Thoracic aorta (tissue), 2 donors: ENCODE data around the gene LGR4. TPM values are rescaled to one million over a fixed set of nuclear protein-coding genes. Genes with fewer than 3 reads are reported as not detected.

Experiments used
- ATAC-seq: fragments of 150-250 bp; one replicate; pipeline ENCODE4 v1.8.0; 2017; ENCODE audit warnings: low read depth; ENCODE audit not compliant: insufficient number of reproducible peaks, low FRiP score
- DNase-seq: peaks from one replicate; pipeline ENCODE4 v3.0.0-alpha.2; 2020; ENCODE audit warnings: low spot score
- H3K27ac ChIP-seq, 2 donors: fragments of 200-600 bp; sonication (generic); 1 replicate in 1 of 2; 2 replicates in 1 of 2; pipeline ENCODE4 v1.5.1; 2016; ENCODE audit warnings: mild to moderate bottlenecking in 2 of 2, moderate library complexity in 2 of 2
- H3K27me3 ChIP-seq: fragments of 200-600 bp; sonication (generic); replicated peaks from 2 replicates; pipeline ENCODE4 v1.6.0; 2016; ENCODE audit warnings: mild to moderate bottlenecking; ENCODE audit not compliant: insufficient read depth
- H3K36me3 ChIP-seq: fragments of 200-600 bp; sonication (generic); one replicate; pipeline ENCODE4 v1.5.1; 2016
- H3K4me1 ChIP-seq, 2 donors: fragments of 200-600 bp; sonication (generic); 1 replicate in 1 of 2; 2 replicates in 1 of 2; pipeline versions ENCODE4 v1.5.1 to v1.6.0; 2016; ENCODE audit warnings: low read depth in 2 of 2, mild to moderate bottlenecking in 1 of 2; ENCODE audit not compliant: control insufficient read depth in 1 of 2
- H3K4me3 ChIP-seq: fragments of 200-600 bp; sonication (generic); 2 replicates; pipeline ENCODE4 v1.5.1; 2016; ENCODE audit warnings: mild to moderate bottlenecking
- H3K9me3 ChIP-seq: fragments of 200-600 bp; sonication (generic); 2 replicates; pipeline ENCODE4 v1.5.1; 2016
- CTCF ChIP-seq: fragments of 200-600 bp; sonication (generic); IDR thresholded peaks from one replicate; pipeline ENCODE4 v1.5.1; 2019; ENCODE audit warnings: antibody characterized with exemption
- total RNA-seq, 2 donors: library from RNA; depleted of rRNA; stranded (reverse); fragments of >200 nt; gene quantifications; one replicate each; pipeline versions ENCODE4 v1.1.0 to v1.2.3, GENCODE V29; 2016

Gene LGR4
- total RNA-seq, 2 donors from 2014 or later, result 26.4 to 48.6 TPM

- Histone ChIP-seq H3K27me3 (no peaks in the 10 kb centered on the region), H3K4me3 (no peak overlapping the region), H3K27ac (no peak overlapping the region), H3K4me1 (peaks cover 22 to 42% of the 10 kb centered on the region in 2 donors), H3K36me3 (no peaks in the 10 kb centered on the region), H3K9me3 (no peaks in the 10 kb centered on the region)
- no peak for TF ChIP-seq CTCF
- no peak for ATAC-seq
- no peak for DNase-seq
Observed at GRCh38 chr11:27402450-27402849, 70.1 kb downstream of the LGR4 start.

GRCh38 chr11:27401833-27402316 lies 70.7 kb downstream of the LGR4 start:
- H3K9me3 ChIP-seq, result no peaks in the 10 kb centered on the region
- no peaks in the 10 kb centered on the region for H3K36me3 ChIP-seq
- TF ChIP-seq CTCF, result no peak
- no peak for ATAC-seq
- no peak for DNase-seq
- no peaks in the 10 kb centered on the region for H3K27me3 ChIP-seq
- H3K4me1 ChIP-seq, result peaks cover 24 to 42% of the 10 kb centered on the region in 2 donors
- no peak overlapping the region for H3K27ac ChIP-seq
- H3K4me3 ChIP-seq, result no peak overlapping the region

GRCh38 chr11:27401280-27401832 lies 71.2 kb downstream of the LGR4 start:
- Histone ChIP-seq H3K4me1 (peaks cover 26 to 42% of the 10 kb centered on the region in 2 donors), H3K27ac (no peak overlapping the region), H3K4me3 (no peak overlapping the region), H3K36me3 (no peaks in the 10 kb centered on the region), H3K9me3 (no peaks in the 10 kb centered on the region), H3K27me3 (no peaks in the 10 kb centered on the region)
- no peak for DNase-seq
- ATAC-seq, result no peak
- TF ChIP-seq CTCF, result no peak

- peaks cover 14 to 39% of the 10 kb centered on the region in 2 donors for H3K4me1 ChIP-seq
- no peak for DNase-seq
Observed at GRCh38 chr11:27398400-27398770, 74.2 kb downstream of the LGR4 start.

More at GRCh38 chr11:27398400-27398770, 74.2 kb downstream of the LGR4 start:
- no peak for TF ChIP-seq CTCF
- Histone ChIP-seq H3K36me3 (no peaks in the 10 kb centered on the region), H3K27me3 (no peaks in the 10 kb centered on the region), H3K9me3 (no peaks in the 10 kb centered on the region), H3K4me3 (no peak overlapping the region), H3K27ac (no peak overlapping the region)
- no peak for ATAC-seq
